MCF 10A (cell line): ENCODE data around the gene L3MBTL3. TPM values are rescaled to one million over a fixed set of nuclear protein-coding genes. Genes with fewer than 3 reads are reported as not detected.

ENCODE experiments used
- BruUV-seq: library from RNA; stranded (reverse); fragments of 400-500 nt; replicated peaks from 2 replicates; lab custom pipeline; 2021; lab: Mats Ljungman, UMichigan
- CTCF ChIA-PET: fragments of 300-600 bp; sonication (Branson Sonifier 250); formaldehyde crosslinking; extraction: SDS; loops from one replicate; lab custom pipeline; 2021; ENCODE audit warnings: antibody characterized with exemption, inconsistent platforms; lab: Yijun Ruan, JAX
- POLR2A ChIA-PET: fragments of 300-600, 350-650 bp; sonication (Branson Sonifier 250); formaldehyde crosslinking; extraction: SDS; loops from one replicate; lab custom pipeline; 2020; ENCODE audit warnings: antibody characterized with exemption, inconsistent platforms; lab: Yijun Ruan, JAX
- DNase-seq: peaks from one replicate; pipeline ENCODE4 v3.0.0-alpha.2; 2018; ENCODE audit not compliant: unreplicated experiment
- H3K27ac Mint-ChIP-seq: one replicate; pipeline ENCODE4 v1.8.0; 2022; ENCODE audit warnings: mild to moderate bottlenecking, low read depth, mixed read lengths; ENCODE audit not compliant: unreplicated experiment
- H3K27me3 Mint-ChIP-seq: one replicate; pipeline ENCODE4 v1.8.0; 2022; ENCODE audit warnings: mixed read lengths; ENCODE audit not compliant: insufficient read depth, unreplicated experiment
- H3K36me3 Mint-ChIP-seq: one replicate; pipeline ENCODE4 v1.8.0; 2022; ENCODE audit warnings: mild to moderate bottlenecking, moderate library complexity, mixed read lengths; ENCODE audit not compliant: insufficient read depth, unreplicated experiment
- H3K4me1 Mint-ChIP-seq: one replicate; pipeline ENCODE4 v1.8.0; 2022; ENCODE audit warnings: mixed read lengths; ENCODE audit not compliant: insufficient read depth, unreplicated experiment
- H3K4me3 Mint-ChIP-seq: one replicate; pipeline ENCODE4 v1.8.0; 2022; ENCODE audit warnings: mild to moderate bottlenecking, moderate library complexity, mixed read lengths; ENCODE audit not compliant: unreplicated experiment
- H3K9me3 Mint-ChIP-seq: one replicate; pipeline ENCODE4 v1.8.0; 2022; ENCODE audit warnings: mixed read lengths; ENCODE audit not compliant: unreplicated experiment
- CTCF ChIP-seq: fragments of 200-600 bp; IDR thresholded peaks from one replicate; pipeline ENCODE4 v1.8.0; 2022; ENCODE audit warnings: antibody characterized with exemption, mild to moderate bottlenecking; ENCODE audit not compliant: unreplicated experiment
- intact Hi-C: fragments of 100-400 bp; cut with micrococcal nuclease; formaldehyde crosslinking; loops from 2 replicates; pipeline ENCODE4 v1.14.1; 2022
- total RNA-seq: library from RNA; stranded (reverse); gene quantifications from 2 replicates; pipeline ENCODE4 v1.2.3, GENCODE V29; 2022

Gene L3MBTL3
- total RNA-seq, 1 experiment from 2014 or later: 5.2 TPM

GRCh38 chr6:130119211-130119610 lies 100.8 kb downstream of the L3MBTL3 start:
- ChIA-PET CTCF (interaction anchor here (0.5 to 1.2 kb wide), 3 partner anchors 8 to 601 kb away, joined by 3 read pairs; no protein-coding TSS in a partner anchor), POLR2A (no interaction called here)
- intact Hi-C loops: no loop called here
- H3K4me3 Mint-ChIP-seq: no peak overlapping the region
- H3K9me3 Mint-ChIP-seq: no peaks in the 10 kb centered on the region
- H3K27me3 Mint-ChIP-seq: no peaks in the 10 kb centered on the region
- no peak for TF ChIP-seq CTCF
- no peaks in the 10 kb centered on the region for H3K4me1 Mint-ChIP-seq
- BruUV-seq: no TSS peak
- no peak overlapping the region for H3K27ac Mint-ChIP-seq
- no peak for DNase-seq
- no peaks in the 10 kb centered on the region for H3K36me3 Mint-ChIP-seq

GRCh38 chr6:130120731-130121130 lies 102.3 kb downstream of the L3MBTL3 start:
- TF ChIP-seq CTCF: no peak
- CTCF ChIA-PET: interaction anchor here (0.5 to 0.6 kb wide), 2 partner anchors 65 to 150 kb away, joined by 3 read pairs; no protein-coding TSS in a partner anchor
- POLR2A ChIA-PET: interaction anchor here (1.0 kb wide), 1 partner anchor 9 kb away, joined by 3 read pairs; no protein-coding TSS in a partner anchor
- Mint-ChIP-seq H3K9me3 (no peaks in the 10 kb centered on the region), H3K27me3 (no peaks in the 10 kb centered on the region), H3K36me3 (no peaks in the 10 kb centered on the region), H3K27ac (no peak overlapping the region), H3K4me1 (no peaks in the 10 kb centered on the region), H3K4me3 (no peak overlapping the region)
- intact Hi-C loops: no loop called here
- no peak for DNase-seq
- no TSS peak for BruUV-seq

GRCh38 chr6:130122243-130122642 lies 103.9 kb downstream of the L3MBTL3 start:
- no peak overlapping the region for H3K27ac Mint-ChIP-seq
- no peak for DNase-seq
- intact Hi-C loops: no loop called here
- POLR2A ChIA-PET: no interaction called here
- H3K36me3 Mint-ChIP-seq: no peaks in the 10 kb centered on the region
- CTCF ChIA-PET: interaction anchor here (0.5 to 0.6 kb wide), 2 partner anchors 129 to 623 kb away, joined by 3 read pairs; no protein-coding TSS in a partner anchor
- H3K9me3 Mint-ChIP-seq: no peaks in the 10 kb centered on the region
- no peak for TF ChIP-seq CTCF
- BruUV-seq: no TSS peak
- H3K27me3 Mint-ChIP-seq: no peaks in the 10 kb centered on the region
- H3K4me3 Mint-ChIP-seq: no peak overlapping the region
- no peaks in the 10 kb centered on the region for H3K4me1 Mint-ChIP-seq

- Mint-ChIP-seq H3K4me1 (no peaks in the 10 kb centered on the region), H3K4me3 (no peak overlapping the region), H3K9me3 (no peaks in the 10 kb centered on the region), H3K27me3 (no peaks in the 10 kb centered on the region), H3K36me3 (no peaks in the 10 kb centered on the region), H3K27ac (no peak overlapping the region)
- POLR2A ChIA-PET: no interaction called here
- intact Hi-C loops: no loop called here
- CTCF ChIA-PET: no interaction called here
- BruUV-seq: no TSS peak
- DNase-seq: no peak
- TF ChIP-seq CTCF: no peak
Measured at GRCh38 chr6:130127195-130127594, 108.8 kb downstream of the L3MBTL3 start.
